ENCODE data around the gene CNNM4. TPM values are rescaled to one million over a fixed set of nuclear protein-coding genes. Genes with fewer than 3 reads are reported as not detected.
A peak's percentile ranks its signal among the peaks of the same experiment; 100 is the strongest.

The CNNM4 gene
- polyA plus RNA-seq, 1 donor from 2014 or later, result 7.5 TPM

DNA sequence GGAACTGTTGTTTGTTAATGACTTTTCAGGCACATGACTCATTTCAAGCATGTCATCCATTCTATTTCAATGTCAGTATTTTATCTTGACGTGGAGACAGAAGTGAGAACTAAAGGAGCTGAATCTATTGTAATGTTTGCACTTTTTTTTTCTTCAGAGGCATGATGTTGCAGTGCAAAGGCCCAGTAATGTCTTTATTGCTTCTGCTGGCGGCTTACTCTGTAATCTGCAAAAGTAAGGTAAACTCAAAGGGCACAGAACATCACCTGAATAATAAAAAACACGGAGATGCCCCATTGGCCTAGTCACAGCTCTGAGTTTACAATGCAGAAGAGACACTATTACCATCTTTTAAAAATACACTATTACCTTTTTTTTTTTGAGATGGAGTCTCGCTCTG lies 53.0 kb downstream of the CNNM4 start:
- H3F3A ChIP-seq (ENCODE audit: insufficient read depth, low read length, poor library complexity, severe bottlenecking), result no peaks in the 10 kb centered on the region
- H2AFZ ChIP-seq (ENCODE audit: low read depth, low read length), result no peak overlapping the region
- H3K79me2 ChIP-seq (replicated peaks; ENCODE audit: insufficient read depth, low read length), result peaks cover 14% of the 10 kb centered on the region
- H4K20me1 ChIP-seq (ENCODE audit: insufficient read depth), result no peaks in the 10 kb centered on the region
- H3K27ac ChIP-seq (ENCODE audit: low read length), result no peak overlapping the region
- H3K9me3 ChIP-seq (ENCODE audit: low read length), result no peaks in the 10 kb centered on the region
- no peak overlapping the region for H3K9ac ChIP-seq (ENCODE audit: low read length)
- H3K9me2 ChIP-seq (ENCODE audit: insufficient read depth, low read length), result no peaks in the 10 kb centered on the region
- H3K4me2 ChIP-seq (ENCODE audit: low read length), result no peak overlapping the region
- H3K36me3 ChIP-seq (ENCODE audit: insufficient read depth, low read length), result no peaks in the 10 kb centered on the region
- no peaks in the 10 kb centered on the region for H3K27me3 ChIP-seq (ENCODE audit: insufficient read depth, low read depth, low read length)
- no peak overlapping the region for H3K4me3 ChIP-seq (ENCODE audit: low read length)
- TF ChIP-seq POLR2AphosphoS5 (IDR thresholded peaks at IDR 0.05), result no peak
- TF ChIP-seq, protein P1, sequence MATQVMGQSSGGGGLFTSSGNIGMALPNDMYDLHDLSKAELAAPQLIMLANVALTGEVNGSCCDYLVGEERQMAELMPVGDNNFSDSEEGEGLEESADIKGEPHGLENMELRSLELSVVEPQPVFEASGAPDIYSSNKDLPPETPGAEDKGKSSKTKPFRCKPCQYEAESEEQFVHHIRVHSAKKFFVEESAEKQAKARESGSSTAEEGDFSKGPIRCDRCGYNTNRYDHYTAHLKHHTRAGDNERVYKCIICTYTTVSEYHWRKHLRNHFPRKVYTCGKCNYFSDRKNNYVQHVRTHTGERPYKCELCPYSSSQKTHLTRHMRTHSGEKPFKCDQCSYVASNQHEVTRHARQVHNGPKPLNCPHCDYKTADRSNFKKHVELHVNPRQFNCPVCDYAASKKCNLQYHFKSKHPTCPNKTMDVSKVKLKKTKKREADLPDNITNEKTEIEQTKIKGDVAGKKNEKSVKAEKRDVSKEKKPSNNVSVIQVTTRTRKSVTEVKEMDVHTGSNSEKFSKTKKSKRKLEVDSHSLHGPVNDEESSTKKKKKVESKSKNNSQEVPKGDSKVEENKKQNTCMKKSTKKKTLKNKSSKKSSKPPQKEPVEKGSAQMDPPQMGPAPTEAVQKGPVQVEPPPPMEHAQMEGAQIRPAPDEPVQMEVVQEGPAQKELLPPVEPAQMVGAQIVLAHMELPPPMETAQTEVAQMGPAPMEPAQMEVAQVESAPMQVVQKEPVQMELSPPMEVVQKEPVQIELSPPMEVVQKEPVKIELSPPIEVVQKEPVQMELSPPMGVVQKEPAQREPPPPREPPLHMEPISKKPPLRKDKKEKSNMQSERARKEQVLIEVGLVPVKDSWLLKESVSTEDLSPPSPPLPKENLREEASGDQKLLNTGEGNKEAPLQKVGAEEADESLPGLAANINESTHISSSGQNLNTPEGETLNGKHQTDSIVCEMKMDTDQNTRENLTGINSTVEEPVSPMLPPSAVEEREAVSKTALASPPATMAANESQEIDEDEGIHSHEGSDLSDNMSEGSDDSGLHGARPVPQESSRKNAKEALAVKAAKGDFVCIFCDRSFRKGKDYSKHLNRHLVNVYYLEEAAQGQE (IDR thresholded peaks at IDR 0.05; ENCODE audit: borderline replicate concordance), result no peak
- TF ChIP-seq, protein P2, sequence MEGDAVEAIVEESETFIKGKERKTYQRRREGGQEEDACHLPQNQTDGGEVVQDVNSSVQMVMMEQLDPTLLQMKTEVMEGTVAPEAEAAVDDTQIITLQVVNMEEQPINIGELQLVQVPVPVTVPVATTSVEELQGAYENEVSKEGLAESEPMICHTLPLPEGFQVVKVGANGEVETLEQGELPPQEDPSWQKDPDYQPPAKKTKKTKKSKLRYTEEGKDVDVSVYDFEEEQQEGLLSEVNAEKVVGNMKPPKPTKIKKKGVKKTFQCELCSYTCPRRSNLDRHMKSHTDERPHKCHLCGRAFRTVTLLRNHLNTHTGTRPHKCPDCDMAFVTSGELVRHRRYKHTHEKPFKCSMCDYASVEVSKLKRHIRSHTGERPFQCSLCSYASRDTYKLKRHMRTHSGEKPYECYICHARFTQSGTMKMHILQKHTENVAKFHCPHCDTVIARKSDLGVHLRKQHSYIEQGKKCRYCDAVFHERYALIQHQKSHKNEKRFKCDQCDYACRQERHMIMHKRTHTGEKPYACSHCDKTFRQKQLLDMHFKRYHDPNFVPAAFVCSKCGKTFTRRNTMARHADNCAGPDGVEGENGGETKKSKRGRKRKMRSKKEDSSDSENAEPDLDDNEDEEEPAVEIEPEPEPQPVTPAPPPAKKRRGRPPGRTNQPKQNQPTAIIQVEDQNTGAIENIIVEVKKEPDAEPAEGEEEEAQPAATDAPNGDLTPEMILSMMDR (IDR thresholded peaks at IDR 0.05; ENCODE audit: poor library complexity, severe bottlenecking), result no peak

DNA sequence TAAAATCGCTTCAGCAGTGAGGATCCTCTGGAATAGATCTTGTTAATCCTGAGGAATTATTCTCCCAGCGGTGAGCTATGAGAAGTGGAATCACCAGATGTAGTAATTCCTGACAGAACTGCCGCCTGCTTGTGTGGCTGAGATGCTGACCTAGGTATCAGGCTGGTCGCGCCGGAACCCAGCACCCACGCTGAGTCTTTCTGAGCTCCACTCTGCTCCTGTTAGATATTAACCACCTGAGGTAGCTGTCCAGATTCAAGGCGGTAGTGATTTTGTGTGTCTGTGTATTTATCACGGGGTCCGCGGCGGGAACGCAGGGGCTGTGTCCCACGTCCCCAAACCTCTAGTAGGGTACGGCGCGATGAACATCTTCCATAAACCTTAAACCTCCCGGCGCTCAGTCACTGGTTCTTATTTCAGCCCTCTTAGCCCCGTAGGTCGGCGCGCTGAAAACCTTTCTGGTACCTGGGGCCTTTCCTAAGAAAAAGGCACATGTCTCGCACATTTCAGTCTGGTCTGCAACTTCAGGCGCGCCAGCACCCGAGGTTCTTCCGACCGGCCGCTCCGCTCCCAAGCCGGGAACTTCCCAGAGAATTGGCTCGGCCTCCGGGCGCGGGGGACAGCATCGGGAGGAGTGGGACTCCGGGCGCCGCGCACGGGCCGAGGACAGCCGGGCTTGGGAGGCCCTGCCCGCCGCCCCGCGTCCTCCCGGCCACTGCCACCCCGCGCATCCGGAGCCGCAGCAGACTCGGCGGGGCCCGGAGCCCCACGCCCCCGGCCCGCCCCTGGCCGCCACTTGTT lies 54.8 kb downstream of the CNNM4 start:
- Histone ChIP-seq H2AFZ (ENCODE audit: low read depth, low read length) (peak overlapping the region; percentile 33), H3K9me3 (ENCODE audit: low read length) (no peaks in the 10 kb centered on the region), H3K79me2 (replicated peaks; ENCODE audit: insufficient read depth, low read length) (peaks cover 32% of the 10 kb centered on the region), H3K27me3 (ENCODE audit: insufficient read depth, low read depth, low read length) (no peaks in the 10 kb centered on the region), H3K9me2 (ENCODE audit: insufficient read depth, low read length) (no peaks in the 10 kb centered on the region), H3K36me3 (ENCODE audit: insufficient read depth, low read length) (no peaks in the 10 kb centered on the region), H3F3A (ENCODE audit: insufficient read depth, low read length, poor library complexity, severe bottlenecking) (no peaks in the 10 kb centered on the region), H3K4me2 (ENCODE audit: low read length) (peak overlapping the region; percentile 97), H3K27ac (ENCODE audit: low read length) (peak overlapping the region; percentile 39), H4K20me1 (ENCODE audit: insufficient read depth) (no peaks in the 10 kb centered on the region), H3K4me3 (ENCODE audit: low read length) (peak overlapping the region; percentile 88), H3K9ac (ENCODE audit: low read length) (peak overlapping the region; percentile 72)
- TF ChIP-seq, protein P1 (IDR thresholded peaks at IDR 0.05; ENCODE audit: borderline replicate concordance), result peak; percentile 42
- peak; percentile 94 for TF ChIP-seq MXI1 (conservative IDR thresholded peaks at IDR 0.05; ENCODE audit: poor library complexity, severe bottlenecking)
- TF ChIP-seq POLR2AphosphoS5 (IDR thresholded peaks at IDR 0.05), result peak; percentile 24
- TF ChIP-seq SMC3 (conservative IDR thresholded peaks at IDR 0.05; ENCODE audit: poor library complexity), result no peak
- no peak for TF ChIP-seq RAD21 (conservative IDR thresholded peaks at IDR 0.05)
- no peak for TF ChIP-seq TAF1 (IDR thresholded peaks at IDR 0.05; ENCODE audit: low read depth)
- no peak for TF ChIP-seq EZH2 (IDR thresholded peaks at IDR 0.05; ENCODE audit: borderline replicate concordance, insufficient read depth, low read length, poor library complexity, severe bottlenecking)
- no peak for TF ChIP-seq EP300 (conservative IDR thresholded peaks at IDR 0.05; ENCODE audit: poor library complexity, severe bottlenecking)
